ENCODE results near the gene RPL32.

DNA sequence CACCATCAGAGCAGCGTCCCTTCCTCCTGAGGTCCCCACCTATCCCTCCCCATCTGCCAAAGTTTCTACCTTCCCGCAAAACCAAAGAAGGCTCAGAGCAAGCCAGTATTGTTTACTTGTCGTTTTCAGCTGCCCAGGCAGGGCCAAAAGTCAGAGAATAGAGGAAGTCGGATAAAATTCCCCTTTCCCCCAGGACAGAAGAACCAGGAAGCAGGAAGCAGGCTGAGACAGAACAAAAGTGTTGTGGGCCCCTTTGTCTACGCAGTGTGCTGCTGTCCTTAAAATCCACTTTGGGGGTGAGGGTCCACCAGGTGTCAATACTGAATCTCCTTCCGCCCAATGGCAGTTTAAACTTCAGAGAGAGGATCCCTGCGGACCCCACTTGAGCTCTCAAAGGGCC lies 18.5 kb upstream of the RPL32 start:
- TF ChIP-seq, protein P1, sequence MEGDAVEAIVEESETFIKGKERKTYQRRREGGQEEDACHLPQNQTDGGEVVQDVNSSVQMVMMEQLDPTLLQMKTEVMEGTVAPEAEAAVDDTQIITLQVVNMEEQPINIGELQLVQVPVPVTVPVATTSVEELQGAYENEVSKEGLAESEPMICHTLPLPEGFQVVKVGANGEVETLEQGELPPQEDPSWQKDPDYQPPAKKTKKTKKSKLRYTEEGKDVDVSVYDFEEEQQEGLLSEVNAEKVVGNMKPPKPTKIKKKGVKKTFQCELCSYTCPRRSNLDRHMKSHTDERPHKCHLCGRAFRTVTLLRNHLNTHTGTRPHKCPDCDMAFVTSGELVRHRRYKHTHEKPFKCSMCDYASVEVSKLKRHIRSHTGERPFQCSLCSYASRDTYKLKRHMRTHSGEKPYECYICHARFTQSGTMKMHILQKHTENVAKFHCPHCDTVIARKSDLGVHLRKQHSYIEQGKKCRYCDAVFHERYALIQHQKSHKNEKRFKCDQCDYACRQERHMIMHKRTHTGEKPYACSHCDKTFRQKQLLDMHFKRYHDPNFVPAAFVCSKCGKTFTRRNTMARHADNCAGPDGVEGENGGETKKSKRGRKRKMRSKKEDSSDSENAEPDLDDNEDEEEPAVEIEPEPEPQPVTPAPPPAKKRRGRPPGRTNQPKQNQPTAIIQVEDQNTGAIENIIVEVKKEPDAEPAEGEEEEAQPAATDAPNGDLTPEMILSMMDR (IDR thresholded peaks at IDR 0.05; ENCODE audit: extremely low read depth in 1 of 2, insufficient read depth in 1 of 2, low read depth in 1 of 2, low read length in 2 of 2) = no peak
- no peak for TF ChIP-seq GATA2 (IDR thresholded peaks at IDR 0.05; ENCODE audit: insufficient read depth, insufficient read length, low read depth, low read length)
- TF ChIP-seq EZH2 (IDR thresholded peaks at IDR 0.05; ENCODE audit: borderline replicate concordance, low read depth, low read length, severe bottlenecking) = no peak
- no peak for TF ChIP-seq POLR2AphosphoS5 (IDR thresholded peaks at IDR 0.05; ENCODE audit: insufficient read depth, low read depth, low read length)
- no peak for TF ChIP-seq JUN (IDR thresholded peaks at IDR 0.05; ENCODE audit: borderline replicate concordance, insufficient read depth, insufficient read length, low read depth)

All from endothelial cell of umbilical vein (primary cell).